H54 (cell line): ENCODE measurements around the gene RIPOR1.
"Not testable (repeated sequence)": the region's sequence is repeated elsewhere in the genome, so short reads cannot be mapped to it uniquely, and the experiment has no call there.

Experiments
- DNase-seq: peaks from one replicate; pipeline ENCODE4 v3.0.0; 2011; ENCODE audit warnings: low spot score, mixed read lengths; ENCODE audit not compliant: insufficient read length
- FAIRE-seq: peaks from 3 replicates; lab custom pipeline; 2011; peaks lifted over from hg19 to GRCh38; lab: Jason Lieb, UNC
- POLR2A ChIP-seq: IDR thresholded peaks from 2 replicates; pipeline ENCODE4 v1.6.1; 2011; ENCODE audit warnings: low read depth, mild to moderate bottlenecking, low read length

Gene RIPOR1, protein sequence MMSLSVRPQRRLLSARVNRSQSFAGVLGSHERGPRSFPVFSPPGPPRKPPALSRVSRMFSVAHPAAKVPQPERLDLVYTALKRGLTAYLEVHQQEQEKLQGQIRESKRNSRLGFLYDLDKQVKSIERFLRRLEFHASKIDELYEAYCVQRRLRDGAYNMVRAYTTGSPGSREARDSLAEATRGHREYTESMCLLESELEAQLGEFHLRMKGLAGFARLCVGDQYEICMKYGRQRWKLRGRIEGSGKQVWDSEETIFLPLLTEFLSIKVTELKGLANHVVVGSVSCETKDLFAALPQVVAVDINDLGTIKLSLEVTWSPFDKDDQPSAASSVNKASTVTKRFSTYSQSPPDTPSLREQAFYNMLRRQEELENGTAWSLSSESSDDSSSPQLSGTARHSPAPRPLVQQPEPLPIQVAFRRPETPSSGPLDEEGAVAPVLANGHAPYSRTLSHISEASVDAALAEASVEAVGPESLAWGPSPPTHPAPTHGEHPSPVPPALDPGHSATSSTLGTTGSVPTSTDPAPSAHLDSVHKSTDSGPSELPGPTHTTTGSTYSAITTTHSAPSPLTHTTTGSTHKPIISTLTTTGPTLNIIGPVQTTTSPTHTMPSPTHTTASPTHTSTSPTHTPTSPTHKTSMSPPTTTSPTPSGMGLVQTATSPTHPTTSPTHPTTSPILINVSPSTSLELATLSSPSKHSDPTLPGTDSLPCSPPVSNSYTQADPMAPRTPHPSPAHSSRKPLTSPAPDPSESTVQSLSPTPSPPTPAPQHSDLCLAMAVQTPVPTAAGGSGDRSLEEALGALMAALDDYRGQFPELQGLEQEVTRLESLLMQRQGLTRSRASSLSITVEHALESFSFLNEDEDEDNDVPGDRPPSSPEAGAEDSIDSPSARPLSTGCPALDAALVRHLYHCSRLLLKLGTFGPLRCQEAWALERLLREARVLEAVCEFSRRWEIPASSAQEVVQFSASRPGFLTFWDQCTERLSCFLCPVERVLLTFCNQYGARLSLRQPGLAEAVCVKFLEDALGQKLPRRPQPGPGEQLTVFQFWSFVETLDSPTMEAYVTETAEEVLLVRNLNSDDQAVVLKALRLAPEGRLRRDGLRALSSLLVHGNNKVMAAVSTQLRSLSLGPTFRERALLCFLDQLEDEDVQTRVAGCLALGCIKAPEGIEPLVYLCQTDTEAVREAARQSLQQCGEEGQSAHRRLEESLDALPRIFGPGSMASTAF

DNA sequence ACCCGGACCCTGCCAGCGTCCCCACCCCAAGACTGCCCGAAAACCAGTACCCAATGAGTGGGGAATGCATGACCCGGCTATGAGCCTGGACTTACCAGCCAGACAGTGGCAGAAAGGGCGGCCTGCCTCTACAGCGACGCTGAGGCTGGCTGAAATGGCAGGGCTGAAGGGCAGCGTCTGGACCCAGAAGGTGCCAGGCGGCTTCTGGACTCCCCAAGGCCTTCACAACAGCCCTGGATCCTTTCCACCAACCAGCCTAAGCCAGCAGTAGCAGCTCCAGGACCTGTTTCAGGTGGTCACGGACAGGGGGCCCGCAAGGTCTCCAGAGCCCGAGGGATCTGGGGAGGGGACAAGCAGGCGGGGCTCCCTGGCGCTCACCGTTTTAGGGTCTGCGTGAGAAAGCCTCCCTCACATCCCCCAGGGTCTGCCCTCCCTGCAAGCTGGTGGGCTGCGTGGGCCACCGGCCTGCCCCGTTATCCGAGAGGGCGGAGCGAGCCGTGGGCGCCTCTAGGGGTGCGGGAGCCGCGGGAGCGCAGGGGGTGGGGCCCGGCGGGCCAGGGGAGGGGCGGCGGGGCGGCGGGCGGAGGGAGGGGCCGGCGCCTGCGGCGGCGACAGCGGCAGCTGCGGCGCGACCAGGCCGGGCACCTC lies at the start of gene RIPOR1:
Gene RIPOR1, plus strand, starts transcription at position 608 of the 648 bp plus-strand sequence. CDS start 9,618 bp downstream, outside the sequence.
- DNase-seq, result no peak

GRCh38 chr16:67480833-67481560 lies 47.6 kb upstream of the RIPOR1 start, which contains the start of gene ATP6V0D1:
Gene ATP6V0D1 (minus strand): TSS chr16:67481157. CDS start chr16:67481086, 71 bp downstream.
- DNase-seq, result peak; percentile 88
- peak; percentile 75 for FAIRE-seq
- peak; percentile 70 for TF ChIP-seq POLR2A

More for the DNA sequence above, at the start of gene RIPOR1:
- FAIRE-seq, result no peak
- TF ChIP-seq POLR2A, result no peak

GRCh38 chr16:67481561-67482232 lies 46.9 kb upstream of the RIPOR1 start:
- TF ChIP-seq POLR2A, result no peak
- DNase-seq (no peak), FAIRE-seq (no peak)

- DNase-seq, result no peak
- no peak for TF ChIP-seq POLR2A
- no peak for FAIRE-seq
Observed at GRCh38 chr16:67482233-67482924, 46.2 kb upstream of the RIPOR1 start.

- FAIRE-seq, result no peak
- TF ChIP-seq POLR2A, result no peak
- DNase-seq, result no peak
Observed at GRCh38 chr16:67483150-67483549, 45.5 kb upstream of the RIPOR1 start, which contains the start of gene AGRP. Gene AGRP (minus strand): TSS chr16:67483547. CDS start chr16:67483398, 149 bp downstream.

- DNase-seq (no peak), FAIRE-seq (no peak)
- TF ChIP-seq POLR2A, result no peak
Observed at GRCh38 chr16:67483731-67484525, 44.7 kb upstream of the RIPOR1 start.

DNA sequence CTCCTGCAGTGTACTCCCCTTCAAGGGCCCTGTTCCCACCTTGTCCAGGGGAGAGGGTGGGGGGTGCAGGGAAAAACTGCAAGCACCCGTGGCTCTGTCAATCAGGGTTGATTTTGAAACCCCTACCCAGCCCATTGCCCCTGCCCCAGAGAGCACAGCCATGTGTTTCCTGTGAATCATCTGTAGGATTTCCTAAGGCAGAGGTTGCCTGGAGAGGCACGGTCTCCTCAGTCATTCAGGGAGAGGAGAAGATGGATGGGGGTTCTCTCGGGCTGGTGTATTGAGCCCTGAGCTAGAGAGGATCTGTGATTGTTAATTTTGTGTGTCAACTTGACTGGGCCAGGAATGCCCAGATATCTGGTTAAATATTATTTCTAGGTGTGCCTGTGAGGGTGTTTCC lies 41.8 kb upstream of the RIPOR1 start:
- FAIRE-seq, result no peak
- no peak for TF ChIP-seq POLR2A

GRCh38 chr16:67487561-67487960 lies 41.1 kb upstream of the RIPOR1 start:
- not testable (repeated sequence) for DNase-seq, FAIRE-seq

More for the DNA sequence above, 41.8 kb upstream of the RIPOR1 start:
- DNase-seq, result no peak

- TF ChIP-seq POLR2A, result no peak
- DNase-seq, result no peak
- FAIRE-seq, result no peak
Observed at GRCh38 chr16:67489401-67490083, 39.1 kb upstream of the RIPOR1 start.
